SK-N-SH treated with all-trans-retinoic acid at 6 μM for 48 hours (cell line): ENCODE results near the gene RCN1.

Experiments used
- ARNTL ChIP-seq: fragments of 450-650 bp; formaldehyde crosslinking; IDR thresholded peaks from 2 replicates; pipeline ENCODE4 v1.5.0; 2020; ENCODE audit warnings: low read depth, mild to moderate bottlenecking, moderate library complexity, borderline replicate concordance
- GLIS3 ChIP-seq: fragments of 250-450 bp; sonication (Bioruptor Pico); IDR thresholded peaks from 2 replicates; pipeline ENCODE4 v1.5.0; 2020; ENCODE audit warnings: mild to moderate bottlenecking, moderate library complexity
- OSR1 ChIP-seq: fragments of 250-450 bp; sonication (Bioruptor Pico); IDR thresholded peaks from 2 replicates; pipeline ENCODE4 v1.8.0; 2022; ENCODE audit warnings: moderate library complexity, mild to moderate bottlenecking, inconsistent platforms
- PATZ1 ChIP-seq: fragments of 250-450 bp; sonication (Bioruptor Pico); IDR thresholded peaks from 2 replicates; pipeline ENCODE4 v1.8.0; 2020; ENCODE audit warnings: mild to moderate bottlenecking, moderate library complexity, borderline replicate concordance
- POU6F1 ChIP-seq: fragments of 250-450 bp; sonication (Bioruptor Pico); IDR thresholded peaks from 2 replicates; pipeline ENCODE4 v1.8.0; 2021; ENCODE audit warnings: low read depth, mild to moderate bottlenecking, moderate library complexity, borderline replicate concordance
- SNAI2 ChIP-seq: fragments of 250-450 bp; sonication (Bioruptor Pico); IDR thresholded peaks from 2 replicates; pipeline ENCODE4 v1.5.0; 2020; ENCODE audit warnings: mild to moderate bottlenecking, moderate library complexity
- TCF4 ChIP-seq: fragments of 250-450 bp; sonication (Bioruptor Pico); IDR thresholded peaks from 2 replicates; pipeline ENCODE4 v1.8.0; 2021; ENCODE audit warnings: mild to moderate bottlenecking, moderate library complexity, borderline replicate concordance
- ZC3H10 ChIP-seq: fragments of 250-450 bp; sonication (Bioruptor Pico); IDR thresholded peaks from 2 replicates; pipeline ENCODE4 v1.5.1; 2021; ENCODE audit warnings: mild to moderate bottlenecking, moderate library complexity
- ZFP3 ChIP-seq: fragments of 250-450 bp; sonication (Bioruptor Pico); IDR thresholded peaks from 2 replicates; pipeline ENCODE4 v1.5.0; 2020; ENCODE audit warnings: mild to moderate bottlenecking, moderate library complexity
- ZFP30 ChIP-seq: fragments of 450-650 bp; formaldehyde crosslinking; IDR thresholded peaks from 2 replicates; pipeline ENCODE4 v1.5.0; 2022; ENCODE audit warnings: mild to moderate bottlenecking, moderate library complexity

GRCh38 chr11:32065865-32066629, 24.8 kb upstream of the RCN1 start:
- TF ChIP-seq ZFP30 (CRISPR knock-in tag) (no peak), POU6F1 (CRISPR knock-in tag) (no peak), OSR1 (CRISPR knock-in tag) (no peak), ZC3H10 (CRISPR knock-in tag) (no peak), TCF4 (CRISPR knock-in tag) (no peak), SNAI2 (CRISPR knock-in tag) (no peak), GLIS3 (CRISPR knock-in tag) (no peak), PATZ1 (CRISPR knock-in tag) (no peak), ZFP3 (CRISPR knock-in tag) (no peak), ARNTL (CRISPR knock-in tag) (no peak)
